GM13977 (cell line): ENCODE data around the gene PHAF1.

Experiments used
- DNase-seq: peaks from one replicate; pipeline ENCODE4 v3.0.0; 2012; ENCODE audit warnings: low spot score
- CTCF ChIP-seq: IDR thresholded peaks from 2 replicates; pipeline ENCODE4 v1.5.1; 2012; ENCODE audit warnings: mild to moderate bottlenecking, control low read depth; ENCODE audit not compliant: insufficient read depth; ENCODE audit errors: extremely low read depth, missing control alignments
- in situ Hi-C: fragments of 300-500 bp; cut with MboI; formaldehyde crosslinking; loops from one replicate; pipeline ENCODE4 v1.12.0; 2022; ENCODE audit warnings: low sequenced_read_pairs, low pct_unique_long_range_greater_than_20kb, mixed read lengths, inconsistent platforms; ENCODE audit not compliant: unreplicated experiment

PHAF1 gene

GRCh38 chr16:67176662-67177061 lies 66.9 kb downstream of the PHAF1 start:
- in situ Hi-C loops: no loop called here
- no peak for DNase-seq

GRCh38 chr16:67177743-67178699 lies 68.3 kb downstream of the PHAF1 start:
- TF ChIP-seq CTCF: no peak
- in situ Hi-C loops: no loop called here
- DNase-seq: no peak

More at GRCh38 chr16:67176662-67177061, 66.9 kb downstream of the PHAF1 start:
- no peak for TF ChIP-seq CTCF

- TF ChIP-seq CTCF: no peak
- in situ Hi-C loops: no loop called here
- no peak for DNase-seq
Observed at GRCh38 chr16:67179421-67180080, 69.8 kb downstream of the PHAF1 start.

GRCh38 chr16:67180166-67180565 lies 70.4 kb downstream of the PHAF1 start:
- no peak for DNase-seq
- in situ Hi-C loops: no loop called here
- no peak for TF ChIP-seq CTCF

- in situ Hi-C loops: no loop called here
- no peak for TF ChIP-seq CTCF
- DNase-seq: no peak
Observed at GRCh38 chr16:67181346-67181745, 71.6 kb downstream of the PHAF1 start.

- no peak for DNase-seq
- in situ Hi-C loops: no loop called here
- no peak for TF ChIP-seq CTCF
Observed at GRCh38 chr16:67182288-67182687, 72.5 kb downstream of the PHAF1 start.
